Lung (tissue), 12 donors: Measurements from ENCODE around the gene OR2S2. TPM values are rescaled to one million over a fixed set of nuclear protein-coding genes. Genes with fewer than 3 reads are reported as not detected.
"Not testable (repeated sequence)": the region's sequence is repeated elsewhere in the genome, so short reads cannot be mapped to it uniquely, and the experiment has no call there.

ENCODE experiments used
- ATAC-seq: fragments of 200-7000 bp; cut with Tn5 transposase; one replicate; pipeline ENCODE4 v1.9.1; 2020; ENCODE audit warnings: moderate number of reproducible peaks; ENCODE audit not compliant: insufficient read depth, low FRiP score
- DNase-seq, 3 donors: peaks; one replicate each; pipeline ENCODE4 v3.0.0-alpha.2; 2013 to 2017
- H3K27ac ChIP-seq, 2 donors: one replicate each; pipeline ENCODE4 v1.5.1; 2013; ENCODE audit warnings: mild to moderate bottlenecking in 2 of 2, moderate library complexity in 2 of 2, control low read depth in 1 of 2, inconsistent platforms in 1 of 2, low read depth in 1 of 2, low read length in 1 of 2
- H3K27me3 ChIP-seq, 3 donors: one replicate each; pipeline ENCODE4 v1.5.1; 2013; ENCODE audit warnings: low read length in 2 of 3; ENCODE audit not compliant: control insufficient read depth in 3 of 3, insufficient read depth in 3 of 3
- H3K36me3 ChIP-seq, 4 donors: one replicate each; pipeline ENCODE4 v1.5.1; 2013; ENCODE audit warnings: low read length in 4 of 4, mild to moderate bottlenecking in 1 of 4, moderate library complexity in 1 of 4; ENCODE audit not compliant: control insufficient read depth in 4 of 4, insufficient read depth in 4 of 4
- H3K4me1 ChIP-seq, 5 donors: one replicate each; pipeline ENCODE4 v1.5.1; 2013; ENCODE audit warnings: low read length in 5 of 5, mild to moderate bottlenecking in 2 of 5, moderate library complexity in 1 of 5; ENCODE audit not compliant: control insufficient read depth in 5 of 5, insufficient read depth in 5 of 5
- H3K4me3 ChIP-seq: one replicate; pipeline ENCODE4 v1.5.1; 2013; ENCODE audit warnings: mild to moderate bottlenecking, control low read depth, moderate library complexity
- H3K9ac ChIP-seq, 2 donors: one replicate each; pipeline ENCODE4 v1.5.1; 2013; ENCODE audit warnings: low read length in 2 of 2, control low read depth in 1 of 2; ENCODE audit not compliant: insufficient read depth in 1 of 2
- H3K9me3 ChIP-seq, 4 donors: one replicate each; pipeline ENCODE4 v1.5.1; 2013; ENCODE audit warnings: low read length in 3 of 4, mild to moderate bottlenecking in 1 of 4, moderate library complexity in 1 of 4; ENCODE audit not compliant: control insufficient read depth in 4 of 4, insufficient read depth in 3 of 4
- CTCF ChIP-seq: IDR thresholded peaks from 2 replicates; pipeline ENCODE4 v1.5.1; 2012; ENCODE audit warnings: mild to moderate bottlenecking; ENCODE audit errors: control extremely low read depth, extremely low read depth
- WGBS, 2 donors: extraction: QIAGEN DNeasy Blood & Tissue Kit; methylation state at CpG; one replicate each; pipeline ENCODE4 v1.1.7; 2013; 5-methylcytosine and 5-hydroxymethylcytosine counted together
- polyA plus RNA-seq, 2 donors: library from polyadenylated mRNA; stranded (reverse); fragments of 200-250 nt; gene quantifications; one replicate each; pipeline ENCODE4 v1.2.1, GENCODE V29; 2013
- total RNA-seq, 2 donors: library from RNA; depleted of rRNA in 1 of 2; stranded (reverse); fragments of >200 nt in 1 of 2; gene quantifications; one replicate each; pipeline ENCODE4 v1.2.1, GENCODE V29; 2014 to 2021
- donor health status: control.
- donor health status: control.
- donor health status: Bipolar disorder and iron deficiency.
- donor health status: healthy.
- donor health status: DM: yes; HTN: yes; CAD: no.

The OR2S2 gene
- total and polyA plus RNA-seq, 4 donors = not detected

DNA sequence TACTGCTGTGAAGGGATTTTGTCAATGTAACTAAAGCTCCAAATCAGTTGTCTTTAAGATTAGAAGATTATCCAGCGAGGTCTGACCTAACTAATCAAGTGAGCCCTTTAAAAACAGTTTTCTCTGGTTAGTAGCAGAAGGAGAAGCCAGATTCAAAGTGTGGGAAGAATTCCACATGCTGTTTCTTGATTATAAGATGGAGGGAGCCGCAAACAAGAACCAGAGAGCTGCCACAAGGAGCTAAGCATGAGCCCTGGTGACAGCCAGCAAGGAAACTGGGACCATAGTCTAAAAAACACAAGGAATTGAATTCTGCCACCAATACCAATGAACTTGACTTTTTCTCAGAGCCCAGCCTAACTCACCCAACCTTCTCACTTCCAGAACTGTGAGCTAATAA is 37.0 kb upstream of the OR2S2 start:
- TF ChIP-seq CTCF = no peak
- no peaks in the 10 kb centered on the region for H3K4me1 ChIP-seq
- 79 to 81% methylated on average over 2 of the region's 2 CpGs for WGBS, 2 donors
- no peaks in the 10 kb centered on the region for H3K27me3 ChIP-seq
- no peak for ATAC-seq
- peaks cover 0 to 7% (median 2%) of the 10 kb centered on the region in 4 donors for H3K9me3 ChIP-seq
- no peak overlapping the region for H3K27ac ChIP-seq
- H3K36me3 ChIP-seq = no peaks in the 10 kb centered on the region
- H3K9ac ChIP-seq = no peak overlapping the region
- H3K4me3 ChIP-seq = no peak overlapping the region
- DNase-seq = no peak

DNA sequence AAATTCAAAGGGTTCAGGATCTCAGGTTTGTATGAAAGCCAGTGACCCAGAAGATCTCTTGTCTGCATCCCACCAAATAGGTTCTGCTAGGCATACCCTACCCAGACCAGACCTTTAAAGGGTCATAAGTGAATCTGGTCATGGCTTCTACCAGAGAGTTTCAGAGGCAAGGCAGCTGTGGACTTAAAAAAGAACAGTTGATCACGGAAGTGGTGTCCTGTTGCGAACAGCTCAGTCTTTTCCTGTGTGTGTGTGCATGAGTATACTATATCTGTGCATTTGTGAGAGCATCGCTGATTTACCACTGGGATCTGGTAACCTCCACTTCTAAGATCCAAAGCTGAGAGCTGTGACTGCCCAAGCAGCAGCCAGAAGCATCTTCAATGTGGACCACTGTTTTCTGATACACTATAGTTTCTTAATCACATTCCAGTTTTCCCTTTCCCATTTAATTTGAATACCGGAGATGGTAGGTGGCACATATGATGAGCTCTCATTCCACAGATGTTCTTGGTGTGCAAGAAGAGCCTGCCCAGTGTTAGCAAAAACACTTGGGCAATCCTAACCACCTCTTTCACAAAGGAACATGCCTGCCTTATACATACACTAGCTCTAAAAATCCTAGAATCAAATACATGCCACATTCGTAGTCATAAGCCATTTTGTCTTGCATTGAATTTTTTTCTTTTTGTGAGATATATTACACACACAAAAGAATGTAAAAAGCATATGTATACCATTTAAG is 36.2 kb upstream of the OR2S2 start:
- 57 to 95% methylated on average over 5 of the region's 5 CpGs for WGBS, 2 donors
- Histone ChIP-seq H3K36me3 (no peaks in the 10 kb centered on the region), H3K9ac (no peak overlapping the region), H3K4me3 (no peak overlapping the region), H3K27me3 (no peaks in the 10 kb centered on the region), H3K4me1 (no peaks in the 10 kb centered on the region), H3K9me3 (peaks cover 0 to 7% (median 2%) of the 10 kb centered on the region in 4 donors), H3K27ac (no peak overlapping the region)
- TF ChIP-seq CTCF = no peak
- DNase-seq (no peak), ATAC-seq (no peak)

GRCh38 chr9:35993136-35993535 is 35.2 kb upstream of the OR2S2 start:
- H3K4me3 ChIP-seq, H3K36me3 ChIP-seq, ATAC-seq, H3K9me3 ChIP-seq, H3K27ac ChIP-seq, H3K4me1 ChIP-seq, H3K9ac ChIP-seq, H3K27me3 ChIP-seq, DNase-seq: not testable (repeated sequence)
- WGBS, 2 donors = 88 to 98% methylated on average over 3 of the region's 3 CpGs

GRCh38 chr9:35990155-35990554 is 32.2 kb upstream of the OR2S2 start:
- DNase-seq = no peak
- no peak overlapping the region for H3K4me3 ChIP-seq
- H3K4me1 ChIP-seq = no peaks in the 10 kb centered on the region
- H3K9ac ChIP-seq = no peak overlapping the region
- no peak overlapping the region for H3K27ac ChIP-seq
- H3K9me3 ChIP-seq = no peaks in the 10 kb centered on the region
- no peak for ATAC-seq
- H3K36me3 ChIP-seq = no peaks in the 10 kb centered on the region
- TF ChIP-seq CTCF = no peak
- 88 to 89% methylated on average over 3 of the region's 3 CpGs for WGBS, 2 donors
- H3K27me3 ChIP-seq = no peaks in the 10 kb centered on the region
